ENCODE results near the gene AOPEP. TPM values are rescaled to one million over a fixed set of nuclear protein-coding genes. Genes with fewer than 3 reads are reported as not detected.

Gene AOPEP
- total RNA-seq, 2 donors from 2014 or later: 12.4 to 12.9 TPM

DNA sequence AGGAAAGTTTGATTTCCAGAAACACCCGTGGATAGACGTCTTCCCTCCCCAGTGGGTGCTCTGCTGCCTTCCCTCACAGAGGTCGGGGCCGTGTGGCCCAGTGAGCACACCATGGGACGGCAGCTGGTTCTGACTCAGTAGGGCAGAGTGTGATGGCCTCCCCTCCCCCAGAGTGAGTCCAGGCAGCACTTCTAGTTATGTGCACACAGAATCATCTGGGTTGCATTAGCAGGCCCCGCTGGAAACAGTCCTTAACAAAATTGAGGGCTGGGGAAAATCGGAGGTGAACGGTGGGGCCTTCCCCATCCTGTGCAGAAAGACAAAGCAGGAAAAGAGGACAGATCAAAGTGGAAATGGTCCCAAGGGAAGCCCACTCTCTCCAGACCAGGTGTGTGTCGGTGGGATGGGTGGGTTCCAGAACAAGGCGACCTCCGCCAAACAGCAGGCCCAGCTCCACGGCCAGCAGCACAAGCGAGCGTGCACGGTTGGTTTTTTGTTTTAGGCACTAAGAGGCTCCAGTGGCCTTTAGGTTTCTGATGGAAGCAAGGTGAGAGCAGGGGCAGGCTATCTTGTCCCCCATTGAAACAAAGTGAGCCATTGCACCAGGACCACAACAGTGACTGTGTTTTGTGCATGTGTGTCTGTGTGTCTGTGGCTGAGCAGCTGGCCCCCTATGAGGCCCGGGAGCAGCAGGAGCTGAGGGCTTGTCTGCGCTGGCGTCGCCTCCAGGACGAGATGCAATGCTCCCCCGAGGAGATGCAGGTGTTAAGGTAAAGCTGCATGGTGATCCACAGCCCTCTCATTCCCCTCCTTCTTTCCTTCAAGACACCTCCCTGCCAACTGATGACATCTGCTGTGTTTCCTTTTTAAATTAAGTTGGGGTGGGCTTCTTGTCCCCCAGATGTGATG, 201.5 kb downstream of the AOPEP start:
- H3K36me3 Mint-ChIP-seq (ENCODE audit: low read depth): peaks cover 6% of the 10 kb centered on the region
- peaks cover 2% of the 10 kb centered on the region for H3K4me1 Mint-ChIP-seq
- no peaks in the 10 kb centered on the region for H3K9me3 ChIP-seq (ENCODE audit: control insufficient read depth, low read length, poor library complexity, severe bottlenecking)
- ATAC-seq: no peak
- no peaks in the 10 kb centered on the region for H3K27me3 Mint-ChIP-seq
- no peak overlapping the region for H3K4me3 Mint-ChIP-seq
- H3K27ac Mint-ChIP-seq: no peak overlapping the region
- no peak for DNase-seq

DNA sequence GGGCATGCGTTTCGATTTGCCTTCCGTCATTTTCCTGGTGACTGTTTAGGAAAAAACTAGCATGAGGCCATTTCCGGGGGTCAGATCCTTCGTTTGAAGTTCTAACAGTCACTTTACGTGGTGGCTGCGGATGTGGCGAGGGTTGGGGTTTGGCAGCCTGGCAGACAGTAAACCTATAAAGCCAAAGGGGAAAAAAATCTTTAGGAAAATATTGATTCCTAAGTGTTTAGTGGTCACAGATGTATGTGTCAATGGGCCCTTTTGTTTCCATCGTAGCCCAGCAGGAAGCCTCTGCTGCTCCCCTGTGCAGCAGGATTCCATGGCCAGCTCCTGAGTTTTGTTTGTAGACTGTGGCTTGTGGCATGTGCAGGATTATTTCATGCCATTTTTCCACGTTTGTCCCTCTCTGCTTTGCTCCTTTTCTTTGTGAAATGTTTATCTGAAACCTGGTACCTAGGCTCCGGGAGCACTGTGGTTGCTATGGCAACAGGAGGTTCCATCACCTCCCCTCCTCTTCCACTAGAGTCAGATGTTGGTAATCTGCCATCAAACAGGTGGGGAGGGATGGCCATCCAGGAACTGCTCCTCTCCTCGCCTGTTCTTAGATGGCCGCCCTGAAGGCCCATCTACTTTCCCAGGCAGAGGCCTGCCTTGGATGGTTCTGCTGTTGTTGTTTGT, 202.3 kb downstream of the AOPEP start:
- no peak for ATAC-seq
- no peaks in the 10 kb centered on the region for H3K27me3 Mint-ChIP-seq

DNA sequence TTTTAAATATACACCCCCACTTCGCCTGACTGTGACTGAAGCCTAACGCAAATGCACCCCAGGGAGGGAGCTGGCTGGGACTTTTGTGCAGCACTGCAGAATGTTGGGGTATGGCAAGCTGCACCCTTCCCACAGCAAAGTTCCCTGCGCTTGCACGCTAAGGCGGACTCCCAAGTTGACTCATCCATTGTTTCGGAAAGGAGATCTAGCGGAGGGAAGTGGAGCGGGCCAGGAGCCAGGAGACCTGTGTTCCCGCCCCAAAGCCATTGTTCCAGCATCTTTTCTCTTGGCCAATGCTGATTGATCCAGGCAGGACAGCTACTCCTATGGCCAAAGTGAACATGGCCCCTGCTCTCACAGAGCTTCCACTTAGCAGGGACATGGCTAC, 202.9 kb downstream of the AOPEP start:
- ATAC-seq: no peak
- H3K4me3 Mint-ChIP-seq: no peak overlapping the region
- no peaks in the 10 kb centered on the region for H3K9me3 ChIP-seq (ENCODE audit: control insufficient read depth, low read length, poor library complexity, severe bottlenecking)
- H3K36me3 Mint-ChIP-seq (ENCODE audit: low read depth): peaks cover 6% of the 10 kb centered on the region
- no peak overlapping the region for H3K27ac Mint-ChIP-seq
- peaks cover 2% of the 10 kb centered on the region for H3K4me1 Mint-ChIP-seq
- no peak for DNase-seq
- no peaks in the 10 kb centered on the region for H3K27me3 Mint-ChIP-seq

More for the DNA sequence above, 202.3 kb downstream of the AOPEP start:
- no peaks in the 10 kb centered on the region for H3K9me3 ChIP-seq (ENCODE audit: control insufficient read depth, low read length, poor library complexity, severe bottlenecking)
- peaks cover 6% of the 10 kb centered on the region for H3K36me3 Mint-ChIP-seq (ENCODE audit: low read depth)
- DNase-seq: no peak
- no peak overlapping the region for H3K27ac Mint-ChIP-seq
- no peak overlapping the region for H3K4me3 Mint-ChIP-seq
- peaks cover 2% of the 10 kb centered on the region for H3K4me1 Mint-ChIP-seq

DNA sequence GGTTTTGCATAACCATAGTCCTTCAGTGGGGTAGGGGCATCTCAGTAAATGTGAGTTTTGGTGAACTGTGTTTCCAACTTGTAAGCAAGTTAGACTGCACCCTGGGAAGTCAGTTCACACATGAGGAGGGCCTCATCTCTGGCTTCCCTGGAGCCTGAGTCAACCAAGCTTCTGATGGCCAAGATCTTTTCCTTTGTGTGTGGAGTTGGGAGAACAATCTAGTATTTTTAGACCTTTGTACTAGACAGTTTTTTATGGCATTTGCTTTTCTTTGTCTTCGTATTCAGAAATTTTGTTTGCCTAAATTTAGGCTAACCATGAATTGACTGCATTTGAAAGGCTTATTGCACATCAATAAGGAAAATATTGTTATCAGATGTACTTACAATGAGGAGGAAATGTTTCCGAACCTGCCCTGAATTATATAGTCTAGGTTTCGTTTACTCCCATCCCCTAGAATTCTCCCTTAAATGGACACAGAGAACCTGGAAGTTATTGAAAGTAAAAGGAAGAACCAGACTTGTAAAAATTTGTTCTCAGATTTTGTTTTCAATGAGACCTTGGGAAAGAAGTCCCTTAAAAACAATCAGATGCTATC, 204.6 kb downstream of the AOPEP start:
- no peaks in the 10 kb centered on the region for H3K27me3 Mint-ChIP-seq
- peak overlapping the region; percentile 19 for H3K27ac Mint-ChIP-seq
- peaks cover 2% of the 10 kb centered on the region for H3K4me1 Mint-ChIP-seq
- ATAC-seq (no peak), DNase-seq (no peak)
- no peak overlapping the region for H3K4me3 Mint-ChIP-seq
- H3K36me3 Mint-ChIP-seq (ENCODE audit: low read depth): peaks cover 10% of the 10 kb centered on the region
- no peaks in the 10 kb centered on the region for H3K9me3 ChIP-seq (ENCODE audit: control insufficient read depth, low read length, poor library complexity, severe bottlenecking)

DNA sequence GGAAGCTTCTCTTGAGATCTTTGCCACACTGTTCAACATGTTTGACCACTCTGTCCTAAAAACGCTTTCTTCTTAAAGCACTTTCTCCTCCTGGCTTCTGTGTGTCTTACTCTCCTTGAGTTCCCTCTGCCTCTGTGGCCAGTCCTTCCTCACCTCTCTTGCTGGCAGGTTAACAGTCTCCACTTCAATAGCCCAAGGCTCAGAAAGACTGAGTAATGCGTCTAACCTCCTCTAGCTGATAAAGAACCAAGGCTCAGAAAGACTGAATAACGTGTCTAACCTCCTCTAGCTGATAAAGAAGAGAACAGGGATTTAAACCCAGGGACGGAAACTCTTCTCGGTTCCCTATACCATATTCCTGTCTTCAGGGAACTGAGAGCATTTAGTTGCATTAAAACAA, 205.2 kb downstream of the AOPEP start:
- no peaks in the 10 kb centered on the region for H3K27me3 Mint-ChIP-seq
- no peak for ATAC-seq
- no peak for DNase-seq
- peak overlapping the region; percentile 19 for H3K27ac Mint-ChIP-seq
- no peaks in the 10 kb centered on the region for H3K9me3 ChIP-seq (ENCODE audit: control insufficient read depth, low read length, poor library complexity, severe bottlenecking)
- no peak overlapping the region for H3K4me3 Mint-ChIP-seq
- peaks cover 2% of the 10 kb centered on the region for H3K4me1 Mint-ChIP-seq
- H3K36me3 Mint-ChIP-seq (ENCODE audit: low read depth): peaks cover 11% of the 10 kb centered on the region

DNA sequence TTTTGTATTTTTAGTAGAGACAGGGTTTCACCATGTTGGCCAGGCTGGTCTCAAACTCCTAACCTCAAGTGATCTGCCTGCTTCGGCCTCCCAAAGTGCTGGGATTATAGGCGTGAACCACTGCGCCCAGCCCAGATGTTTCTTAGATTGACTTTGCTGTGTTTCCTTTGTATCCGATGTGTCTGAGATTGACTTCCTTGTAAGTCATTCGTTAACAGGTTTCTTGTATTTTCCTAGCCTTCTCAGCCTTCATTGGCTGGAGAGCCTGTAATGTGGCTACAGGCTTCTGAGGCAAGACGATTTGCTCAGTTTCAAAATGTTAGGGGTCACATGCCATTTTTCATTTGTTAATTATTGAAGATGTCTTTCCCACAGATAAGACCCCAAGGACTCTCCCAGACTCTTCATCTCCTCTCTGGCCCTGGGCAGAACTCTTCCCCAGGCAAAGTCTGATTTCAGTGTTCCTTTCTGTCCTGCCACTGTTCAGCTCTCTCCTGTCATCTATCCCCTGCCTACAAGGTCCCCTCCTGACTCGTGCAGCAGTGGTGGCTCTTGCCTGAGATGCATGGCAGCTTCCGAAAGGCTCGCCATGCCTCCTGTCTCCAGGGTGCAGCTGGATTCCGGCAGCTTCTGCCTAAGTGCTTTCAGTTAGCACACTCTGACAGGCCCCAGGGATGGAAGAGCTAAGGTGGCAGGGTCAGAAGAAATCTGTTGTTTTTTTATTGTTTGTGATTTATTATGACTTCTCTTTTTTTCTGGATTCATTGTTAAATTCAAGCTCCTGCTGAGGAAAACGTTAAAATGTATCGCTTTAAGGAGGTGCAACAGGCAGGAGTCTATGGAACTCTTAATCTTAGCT, 206.4 kb downstream of the AOPEP start:
- DNase-seq: no peak
- Mint-ChIP-seq H3K27me3 (no peaks in the 10 kb centered on the region), H3K4me1 (peaks cover 2% of the 10 kb centered on the region), H3K27ac (no peak overlapping the region), H3K4me3 (no peak overlapping the region), H3K36me3 (ENCODE audit: low read depth) (peaks cover 8% of the 10 kb centered on the region)
- H3K9me3 ChIP-seq (ENCODE audit: control insufficient read depth, low read length, poor library complexity, severe bottlenecking): no peaks in the 10 kb centered on the region
- ATAC-seq: no peak

DNA sequence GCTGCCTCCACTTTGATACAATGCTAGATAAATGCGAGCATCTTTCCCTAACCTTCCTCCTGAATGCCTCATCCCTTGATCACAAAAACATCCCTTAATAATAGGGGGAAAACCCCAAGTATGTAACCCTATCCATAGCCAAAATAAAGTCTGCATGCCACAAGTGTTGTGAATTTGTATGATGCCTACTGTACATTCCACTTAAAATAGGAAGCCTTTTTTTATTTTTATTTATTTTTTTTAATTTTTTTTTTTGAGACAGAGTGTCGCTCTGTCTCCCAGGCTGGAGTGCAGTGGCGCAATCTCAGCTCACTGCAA, 207.0 kb downstream of the AOPEP start:
- no peak for ATAC-seq
- H3K4me3 Mint-ChIP-seq: no peak overlapping the region
- peaks cover 2% of the 10 kb centered on the region for H3K4me1 Mint-ChIP-seq
- peaks cover 11% of the 10 kb centered on the region for H3K36me3 Mint-ChIP-seq (ENCODE audit: low read depth)
- no peak overlapping the region for H3K27ac Mint-ChIP-seq
- no peak for DNase-seq
- H3K27me3 Mint-ChIP-seq: no peaks in the 10 kb centered on the region
- H3K9me3 ChIP-seq (ENCODE audit: control insufficient read depth, low read length, poor library complexity, severe bottlenecking): no peaks in the 10 kb centered on the region

DNA sequence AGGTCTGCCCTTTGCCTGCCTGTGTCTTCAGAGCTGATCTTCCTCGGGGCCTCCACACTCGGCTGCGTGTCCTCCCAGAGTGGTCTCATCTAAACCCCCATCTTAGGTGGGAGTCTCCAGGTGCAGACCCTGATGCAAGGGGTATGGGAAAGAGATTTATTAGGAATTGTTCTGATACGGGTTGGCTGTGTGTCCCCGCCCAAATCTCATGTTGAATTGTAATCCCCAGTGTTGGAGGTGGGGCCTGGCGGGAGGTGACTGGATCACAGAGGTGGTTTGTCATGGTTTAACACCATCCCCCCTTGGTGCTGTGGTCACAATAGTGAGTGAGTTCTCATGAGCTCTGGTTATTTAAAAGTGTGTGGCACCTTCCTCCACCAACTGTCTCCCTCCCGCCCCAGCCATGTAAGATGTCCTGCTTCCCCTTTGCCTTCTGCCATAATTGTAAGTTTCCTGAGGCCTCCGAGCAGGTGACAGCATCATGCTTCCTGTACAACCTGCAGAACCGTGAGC, 208.4 kb downstream of the AOPEP start:
- peaks cover 2% of the 10 kb centered on the region for H3K4me1 Mint-ChIP-seq
- peaks cover 11% of the 10 kb centered on the region for H3K36me3 Mint-ChIP-seq (ENCODE audit: low read depth)
- ATAC-seq (no peak), DNase-seq (no peak)
- H3K4me3 Mint-ChIP-seq: no peak overlapping the region
- no peak overlapping the region for H3K27ac Mint-ChIP-seq
- no peaks in the 10 kb centered on the region for H3K27me3 Mint-ChIP-seq
- no peaks in the 10 kb centered on the region for H3K9me3 ChIP-seq (ENCODE audit: control insufficient read depth, low read length, poor library complexity, severe bottlenecking)

DNA sequence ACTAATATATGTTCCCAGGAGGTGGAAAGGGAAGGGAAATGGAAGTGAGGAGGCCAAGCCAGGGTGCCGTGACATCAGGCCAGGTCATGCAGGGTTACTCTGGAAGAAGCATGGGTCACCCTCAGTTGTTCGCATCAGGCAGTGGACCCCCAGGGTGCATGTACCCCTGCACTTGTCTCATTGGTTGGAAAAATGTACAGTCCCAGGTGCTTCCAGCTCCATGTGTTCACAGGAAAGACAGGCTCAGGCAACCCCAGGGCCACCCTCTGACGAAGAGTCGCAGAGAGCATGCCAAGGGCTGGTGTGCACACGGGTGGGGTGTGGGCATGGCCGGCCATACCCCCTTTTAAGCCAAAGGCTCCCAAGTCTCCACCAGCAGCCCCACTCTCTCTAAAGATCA, 208.9 kb downstream of the AOPEP start:
- H3K4me1 Mint-ChIP-seq: peaks cover 2% of the 10 kb centered on the region
- no peaks in the 10 kb centered on the region for H3K9me3 ChIP-seq (ENCODE audit: control insufficient read depth, low read length, poor library complexity, severe bottlenecking)
- no peaks in the 10 kb centered on the region for H3K27me3 Mint-ChIP-seq
- no peak overlapping the region for H3K27ac Mint-ChIP-seq
- H3K4me3 Mint-ChIP-seq: no peak overlapping the region
- no peak for DNase-seq
- peaks cover 11% of the 10 kb centered on the region for H3K36me3 Mint-ChIP-seq (ENCODE audit: low read depth)
- no peak for ATAC-seq

DNA sequence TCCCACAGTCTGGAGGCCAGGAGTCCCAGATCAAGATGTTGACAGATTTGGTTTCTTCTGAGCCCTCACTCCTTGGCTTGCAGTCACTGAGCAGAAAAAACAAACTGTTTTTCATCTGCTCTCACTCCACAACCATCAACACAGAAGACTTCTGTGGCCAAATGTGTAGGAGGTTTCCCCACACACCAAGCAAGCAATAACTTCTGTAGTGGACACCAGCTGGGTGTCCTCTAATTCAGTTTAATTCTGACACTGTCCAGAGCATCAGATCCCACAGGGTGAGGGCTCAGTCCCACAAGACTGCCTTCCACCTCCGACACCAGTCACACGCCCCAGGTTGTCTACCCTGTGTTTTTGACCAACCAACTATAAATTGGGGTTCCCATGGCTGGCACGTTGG, 209.9 kb downstream of the AOPEP start:
- Mint-ChIP-seq H3K4me1 (peaks cover 2% of the 10 kb centered on the region), H3K27me3 (no peaks in the 10 kb centered on the region), H3K4me3 (no peak overlapping the region), H3K27ac (no peak overlapping the region), H3K36me3 (ENCODE audit: low read depth) (peaks cover 9% of the 10 kb centered on the region)
- H3K9me3 ChIP-seq (ENCODE audit: control insufficient read depth, low read length, poor library complexity, severe bottlenecking): no peaks in the 10 kb centered on the region
- no peak for ATAC-seq
- no peak for DNase-seq

DNA sequence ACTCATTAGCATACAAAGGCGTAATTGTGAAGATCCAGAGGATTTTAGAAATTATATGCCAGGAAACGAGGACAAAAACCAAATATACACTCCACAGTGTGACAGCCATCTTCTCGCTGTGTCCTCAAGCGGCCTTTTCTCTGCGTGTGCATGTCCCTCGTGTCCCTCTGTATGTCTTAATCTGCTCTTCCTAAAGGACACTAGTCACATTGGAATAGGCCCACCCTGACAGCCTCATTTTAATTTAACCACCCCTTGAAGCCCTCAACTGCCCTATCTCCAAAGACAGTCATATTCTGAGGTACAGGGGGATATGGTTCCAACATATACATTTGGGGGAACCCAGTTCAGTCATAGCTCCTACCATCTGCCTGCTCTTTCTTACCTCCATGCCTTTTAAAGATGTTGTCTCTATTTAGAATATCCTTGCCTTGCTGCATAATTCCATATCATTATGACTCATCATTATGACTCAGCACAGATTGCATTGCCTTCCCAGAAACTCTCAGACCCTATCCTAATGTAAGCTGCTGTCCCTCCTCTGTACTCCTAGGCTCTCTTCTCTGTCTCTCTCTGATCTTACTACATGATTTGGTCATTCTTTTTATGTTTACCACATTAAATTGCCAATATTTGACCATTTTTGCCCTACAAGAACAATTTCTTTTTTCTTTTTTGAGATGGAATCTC, 210.9 kb downstream of the AOPEP start:
- no peak overlapping the region for H3K27ac Mint-ChIP-seq
- H3K36me3 Mint-ChIP-seq (ENCODE audit: low read depth): peaks cover 9% of the 10 kb centered on the region
- H3K4me1 Mint-ChIP-seq: no peaks in the 10 kb centered on the region
- H3K4me3 Mint-ChIP-seq: no peak overlapping the region
- H3K9me3 ChIP-seq (ENCODE audit: control insufficient read depth, low read length, poor library complexity, severe bottlenecking): no peaks in the 10 kb centered on the region
- ATAC-seq (no peak), DNase-seq (no peak)
- H3K27me3 Mint-ChIP-seq: no peaks in the 10 kb centered on the region

DNA sequence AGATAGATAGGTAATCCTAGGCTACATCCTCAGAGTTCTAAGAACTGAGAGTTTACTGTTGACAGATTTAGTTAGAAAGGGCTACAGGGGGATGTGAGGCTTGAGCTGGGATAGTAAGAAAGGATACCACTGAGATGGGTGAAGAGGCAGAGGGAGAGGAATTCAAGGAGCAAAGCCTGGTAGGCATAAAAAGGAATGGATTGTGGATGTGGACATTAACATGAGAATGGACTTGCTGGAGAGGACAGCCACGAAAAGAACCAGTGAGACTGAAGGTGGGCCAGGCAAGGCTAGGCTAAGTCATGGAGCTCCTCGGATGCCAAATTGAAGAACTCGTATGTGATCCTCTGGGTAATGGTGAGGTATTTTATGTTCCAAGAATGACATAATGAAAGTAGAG, 211.9 kb downstream of the AOPEP start:
- Mint-ChIP-seq H3K4me3 (no peak overlapping the region), H3K27ac (no peak overlapping the region), H3K27me3 (no peaks in the 10 kb centered on the region), H3K4me1 (no peaks in the 10 kb centered on the region), H3K36me3 (ENCODE audit: low read depth) (peaks cover 9% of the 10 kb centered on the region)
- DNase-seq: no peak
- H3K9me3 ChIP-seq (ENCODE audit: control insufficient read depth, low read length, poor library complexity, severe bottlenecking): no peaks in the 10 kb centered on the region
- ATAC-seq: no peak

All from T-helper 17 cell (primary cell).